Subcutaneous adipose tissue (tissue), 4 donors: Measurements from ENCODE around the gene CFDP1. TPM values are rescaled to one million over a fixed set of nuclear protein-coding genes. Genes with fewer than 3 reads are reported as not detected.

Source experiments
- CTCF ChIP-seq: fragments of 450-650 bp; IDR thresholded peaks from one replicate; pipeline ENCODE4 v1.5.1; 2016; ENCODE audit warnings: low read depth, mild to moderate bottlenecking, control low read depth, antibody characterized with exemption, moderate library complexity
- total RNA-seq, 4 donors: library from RNA; depleted of rRNA; stranded (reverse); fragments of >200 nt; gene quantifications; one replicate each; pipeline ENCODE4 v1.1.0, GENCODE V29; 2016

CFDP1 gene
- total RNA-seq, 4 donors from 2014 or later = 38.6 to 60.7 (median 57.0) TPM

- TF ChIP-seq CTCF = no peak
Observed at GRCh38 chr16:75293173-75293572, 140.1 kb downstream of the CFDP1 start.

GRCh38 chr16:75292691-75293090 is 140.6 kb downstream of the CFDP1 start:
- no peak for TF ChIP-seq CTCF

GRCh38 chr16:75289189-75289588 is 144.1 kb downstream of the CFDP1 start:
- no peak for TF ChIP-seq CTCF

GRCh38 chr16:75288596-75289120 is 144.6 kb downstream of the CFDP1 start:
- TF ChIP-seq CTCF = no peak

GRCh38 chr16:75288181-75288580 is 145.1 kb downstream of the CFDP1 start:
- TF ChIP-seq CTCF = no peak

- no peak for TF ChIP-seq CTCF
Observed at GRCh38 chr16:75287708-75288107, 145.6 kb downstream of the CFDP1 start.

- no peak for TF ChIP-seq CTCF
Observed at GRCh38 chr16:75286389-75286788, 146.9 kb downstream of the CFDP1 start.
